Measurements from ENCODE around the gene CASP6.
"Not testable (repeated sequence)": the region's sequence is repeated elsewhere in the genome, so short reads cannot be mapped to it uniquely, and the experiment has no call there.

Gene CASP6

GRCh38 chr4:109699553-109700225, 3.6 kb downstream of the CASP6 start:
- H3K4me3 ChIP-seq (ENCODE audit: low read depth, low read length) = no peak overlapping the region
- TF ChIP-seq CTCF (IDR thresholded peaks at IDR 0.05; ENCODE audit: low read depth, low read length) = no peak

GRCh38 chr4:109698656-109699055, 4.6 kb downstream of the CASP6 start:
- H3K4me3 ChIP-seq (ENCODE audit: low read depth, low read length) = no peak overlapping the region
- no peak for TF ChIP-seq CTCF (IDR thresholded peaks at IDR 0.05; ENCODE audit: low read depth, low read length)

GRCh38 chr4:109691411-109691920, 11.8 kb downstream of the CASP6 start:
- no peak for TF ChIP-seq CTCF (IDR thresholded peaks at IDR 0.05; ENCODE audit: low read depth, low read length)
- no peak overlapping the region for H3K4me3 ChIP-seq (ENCODE audit: low read depth, low read length)

GRCh38 chr4:109690690-109691410, 12.4 kb downstream of the CASP6 start:
- no peak for TF ChIP-seq CTCF (IDR thresholded peaks at IDR 0.05; ENCODE audit: low read depth, low read length)
- no peak overlapping the region for H3K4me3 ChIP-seq (ENCODE audit: low read depth, low read length)

- TF ChIP-seq CTCF (IDR thresholded peaks at IDR 0.05; ENCODE audit: low read depth, low read length) = no peak
- H3K4me3 ChIP-seq (ENCODE audit: low read depth, low read length) = no peak overlapping the region
Measured at GRCh38 chr4:109684727-109685126, 18.5 kb downstream of the CASP6 start.

- no peak for TF ChIP-seq CTCF (IDR thresholded peaks at IDR 0.05; ENCODE audit: low read depth, low read length)
- H3K4me3 ChIP-seq (ENCODE audit: low read depth, low read length) = no peak overlapping the region
Measured at GRCh38 chr4:109683621-109684253, 19.5 kb downstream of the CASP6 start.

GRCh38 chr4:109682875-109683274, 20.4 kb downstream of the CASP6 start:
- TF ChIP-seq CTCF (IDR thresholded peaks at IDR 0.05; ENCODE audit: low read depth, low read length) = no peak
- H3K4me3 ChIP-seq (ENCODE audit: low read depth, low read length) = no peak overlapping the region

GRCh38 chr4:109678925-109679324, 24.3 kb downstream of the CASP6 start:
- H3K4me3 ChIP-seq (ENCODE audit: low read depth, low read length) = not testable (repeated sequence)

- not testable (repeated sequence) for H3K4me3 ChIP-seq (ENCODE audit: low read depth, low read length)
Measured at GRCh38 chr4:109678472-109678871, 24.8 kb downstream of the CASP6 start.
